Activated CD4-positive, alpha-beta T cell treated with anti-CD3 and anti-CD28 coated beads, Interleukin-2, amount 50 U/mL, for 1 hour (primary cell): ENCODE measurements around the gene DNAJC7.
"Not testable (repeated sequence)": the region's sequence is repeated elsewhere in the genome, so short reads cannot be mapped to it uniquely, and the experiment has no call there.

Experiments used
- DNase-seq: peaks from one replicate; pipeline ENCODE4 v3.0.0-alpha.2; 2020

Gene DNAJC7

GRCh38 chr17:42039794-42040763 is 22.8 kb upstream of the DNAJC7 start:
- DNase-seq, result no peak

GRCh38 chr17:42038221-42038973 is 21.2 kb upstream of the DNAJC7 start:
- DNase-seq, result no peak

- no peak for DNase-seq
Measured at GRCh38 chr17:42034059-42034458, 16.8 kb upstream of the DNAJC7 start.

DNA sequence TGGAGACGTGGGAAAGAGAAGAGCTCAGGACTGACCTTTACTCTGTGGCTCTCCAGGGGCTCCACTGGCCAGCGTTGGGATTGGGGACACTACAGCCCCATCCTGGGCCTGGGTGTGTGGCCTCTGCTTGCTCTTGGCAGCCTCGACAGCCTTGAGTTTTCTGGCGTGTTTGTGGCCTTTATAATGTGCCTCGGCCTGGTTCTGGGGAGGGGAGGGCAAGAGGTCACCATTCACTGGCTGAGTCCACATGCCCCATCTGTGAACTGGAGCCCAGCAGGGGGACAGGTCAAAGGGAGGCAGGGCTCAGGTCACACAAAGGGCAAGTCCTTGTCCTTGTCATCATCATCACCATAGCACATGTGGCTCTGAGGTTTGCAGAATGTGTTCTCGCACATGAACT is 14.3 kb upstream of the DNAJC7 start:
- no peak for DNase-seq

- DNase-seq, result no peak
Measured at GRCh38 chr17:42028791-42029127, 11.5 kb upstream of the DNAJC7 start.

- no peak for DNase-seq
Measured at GRCh38 chr17:42027961-42028790, 10.9 kb upstream of the DNAJC7 start.

- no peak for DNase-seq
Measured at GRCh38 chr17:42027590-42027889, 10.3 kb upstream of the DNAJC7 start.

DNA sequence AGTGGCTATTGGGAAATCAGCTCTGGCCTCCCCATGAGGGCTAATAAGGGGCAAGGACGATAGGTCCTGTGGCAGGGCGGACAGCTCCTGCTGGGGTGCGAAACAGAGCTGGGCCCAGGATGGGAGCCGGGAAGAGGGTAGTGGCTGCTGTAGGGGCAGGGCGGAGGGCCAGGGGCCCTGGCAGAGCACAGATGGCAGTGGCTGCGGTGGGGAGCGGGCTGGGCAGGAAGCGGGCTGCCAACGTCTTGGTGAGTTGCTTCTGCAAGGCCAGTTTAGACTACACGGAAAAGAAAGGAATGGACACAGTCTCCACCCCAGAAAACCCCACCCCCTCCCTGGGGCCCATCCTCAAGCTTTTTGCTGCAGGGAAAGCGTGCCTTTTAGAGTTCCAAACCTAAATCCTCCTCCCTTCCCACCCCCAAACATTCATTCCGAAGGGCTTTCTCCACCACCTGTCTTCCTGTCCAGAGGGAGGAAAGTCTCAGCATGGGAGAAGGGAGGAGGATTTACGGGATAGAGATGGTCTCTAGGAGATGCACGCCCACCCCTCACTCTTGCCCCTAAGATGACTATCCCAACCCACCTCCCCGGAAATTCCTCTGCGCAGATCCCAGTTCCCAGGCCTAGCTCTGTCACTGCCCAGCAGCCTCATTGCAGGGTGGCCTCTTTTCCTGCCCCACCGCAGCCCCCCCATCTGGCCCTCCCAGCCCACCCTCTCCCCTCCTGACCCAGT is 9.8 kb upstream of the DNAJC7 start:
- no peak for DNase-seq

DNA sequence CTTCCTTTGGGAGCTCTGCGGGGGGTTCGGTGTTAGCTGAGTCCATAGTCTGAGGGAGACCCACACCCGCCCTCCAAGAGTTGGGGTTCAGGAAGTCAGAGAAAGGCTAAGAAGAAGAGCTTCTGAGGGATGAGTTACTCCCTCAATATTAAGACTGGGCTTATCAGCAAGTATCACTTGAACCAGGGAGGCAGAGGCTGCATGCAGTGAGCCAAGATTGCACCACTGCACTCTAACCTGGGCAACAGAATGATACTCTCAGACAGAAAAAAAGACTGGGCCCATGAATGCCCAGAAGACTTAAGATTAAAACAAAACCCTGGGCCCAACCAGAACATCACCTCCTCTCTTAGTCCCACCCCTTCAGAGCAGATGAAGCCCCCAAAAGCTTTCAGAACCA is 8.7 kb upstream of the DNAJC7 start:
- DNase-seq, result no peak

GRCh38 chr17:42025191-42025579 is 7.9 kb upstream of the DNAJC7 start:
- no peak for DNase-seq

DNA sequence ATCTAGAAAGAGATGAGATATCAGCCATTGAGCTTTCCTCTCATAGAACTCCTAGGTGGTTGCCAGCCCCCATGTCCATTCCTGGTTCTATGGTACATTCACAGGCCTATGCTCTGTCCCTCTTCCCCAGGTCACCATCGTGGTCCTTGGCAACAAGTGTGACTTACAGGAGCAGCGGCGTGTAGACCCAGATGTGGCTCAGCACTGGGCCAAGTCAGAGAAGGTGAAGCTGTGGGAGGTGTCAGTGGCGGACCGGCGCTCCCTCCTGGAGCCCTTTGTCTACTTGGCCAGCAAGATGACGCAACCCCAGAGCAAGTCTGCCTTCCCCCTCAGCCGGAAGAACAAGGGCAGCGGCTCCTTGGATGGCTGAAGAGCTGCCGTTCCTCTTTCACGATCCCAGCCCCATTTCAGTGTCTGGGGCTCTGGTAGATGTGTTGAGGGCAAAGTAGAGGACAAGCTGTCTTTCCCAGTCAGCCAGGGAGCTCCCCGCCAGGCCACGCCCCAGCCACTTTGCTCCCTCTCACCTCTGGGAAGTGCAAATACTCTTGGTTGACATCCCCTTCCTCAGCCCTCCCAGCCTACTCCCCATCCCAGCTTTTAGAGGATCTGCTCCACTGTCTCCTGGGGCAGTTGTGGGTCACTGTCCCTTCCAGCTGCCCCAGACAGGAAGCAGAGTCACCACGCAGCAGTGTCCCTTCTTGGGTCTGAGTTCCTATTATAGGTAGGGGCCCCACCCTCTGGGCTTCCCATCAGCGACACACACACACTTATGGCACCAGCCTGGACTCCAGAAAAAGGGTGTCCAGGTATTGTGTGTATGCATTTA is 6.5 kb upstream of the DNAJC7 start:
- no peak for DNase-seq

- not testable (repeated sequence) for DNase-seq
Measured at GRCh38 chr17:42020845-42021244, 3.6 kb upstream of the DNAJC7 start.

GRCh38 chr17:42019509-42020404 is 2.5 kb upstream of the DNAJC7 start, which contains the start of gene NKIRAS2:
TSS of gene NKIRAS2 (plus strand) at chr17:42020090. CDS start at chr17:42021578, 1,488 bp downstream.
- DNase-seq, result peak; percentile 92

GRCh38 chr17:42018988-42019387 is 1.7 kb upstream of the DNAJC7 start:
- no peak for DNase-seq

- no peak for DNase-seq
Measured at GRCh38 chr17:42018339-42018738, 1.1 kb upstream of the DNAJC7 start.

DNA sequence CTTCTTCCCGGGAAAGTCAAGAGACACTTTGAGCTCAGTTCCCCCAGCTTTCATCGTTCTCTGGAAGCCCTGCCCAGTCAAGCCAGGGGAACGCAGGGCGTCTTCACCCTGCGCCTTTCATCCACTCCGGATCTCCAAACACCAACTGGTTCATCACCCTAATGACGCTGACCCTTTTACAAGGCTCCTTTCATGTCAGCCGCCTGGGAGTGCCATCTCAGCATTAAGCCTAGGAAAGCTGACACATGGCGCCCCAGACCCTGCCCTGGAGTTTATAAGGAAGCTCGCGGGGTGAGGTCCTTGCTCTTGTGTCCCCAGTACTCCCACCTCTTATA is 594 bp upstream of the DNAJC7 start:
- DNase-seq, result no peak

DNA sequence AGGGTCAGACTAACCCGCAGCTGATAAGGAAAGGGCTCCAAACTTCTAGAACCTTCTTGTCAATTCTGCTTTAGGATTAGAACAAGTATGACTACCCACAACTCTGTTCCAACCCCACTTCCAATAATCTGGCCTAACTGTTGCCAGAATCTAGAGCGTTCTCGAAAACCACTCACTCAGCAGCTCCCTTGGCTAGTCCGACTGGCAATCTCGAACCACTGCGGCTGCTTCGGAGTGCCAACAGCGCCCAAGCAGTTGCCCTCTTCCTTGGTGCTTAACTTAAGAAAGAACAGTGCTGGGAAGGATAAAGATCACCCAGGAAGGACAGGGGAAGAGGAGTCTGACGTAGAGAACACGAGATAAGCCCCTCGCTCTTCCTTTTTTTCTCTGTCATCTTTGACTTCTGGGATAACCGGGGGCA is 818 bp downstream of the DNAJC7 start:
- DNase-seq, result peak; percentile 13

DNA sequence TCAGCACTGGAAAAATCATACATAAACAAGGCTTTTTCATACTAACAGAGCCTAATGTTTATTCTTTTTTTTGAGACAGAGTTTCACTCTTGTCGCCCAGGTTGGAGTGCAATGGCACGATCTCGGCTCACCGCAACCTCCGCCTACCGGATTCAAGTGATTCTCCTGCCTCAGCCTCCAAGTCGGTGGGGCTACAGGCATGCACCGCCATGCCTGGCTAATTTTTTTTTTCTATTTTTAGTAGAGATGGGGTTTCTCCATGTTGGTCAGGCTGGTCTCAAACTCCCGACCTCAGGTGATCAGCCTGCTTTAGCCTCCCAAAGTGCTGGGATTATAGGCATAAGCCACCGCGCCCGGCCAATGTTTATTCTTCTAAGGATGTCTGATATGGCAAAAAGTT is 3.5 kb downstream of the DNAJC7 start:
- DNase-seq, result not testable (repeated sequence)

DNA sequence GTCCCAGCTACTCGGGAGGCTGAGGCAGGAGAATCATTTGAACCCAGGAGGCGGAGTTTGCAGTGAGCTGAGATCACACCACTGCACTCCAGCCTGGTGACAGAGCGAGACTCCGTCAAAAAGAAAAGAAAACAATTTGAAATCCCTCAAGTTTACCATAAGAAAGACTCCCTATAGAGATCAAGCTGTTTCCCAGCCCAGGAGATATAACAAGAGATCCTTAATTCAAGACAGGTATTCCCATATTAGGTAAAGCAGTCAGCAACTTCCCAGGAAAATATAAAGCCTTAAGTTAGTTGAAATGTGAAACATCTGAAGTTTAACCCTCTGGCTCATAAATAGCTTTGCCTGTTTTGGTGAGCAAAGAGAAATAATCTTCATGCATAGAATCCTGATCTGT is 4.9 kb downstream of the DNAJC7 start:
- not testable (repeated sequence) for DNase-seq

DNA sequence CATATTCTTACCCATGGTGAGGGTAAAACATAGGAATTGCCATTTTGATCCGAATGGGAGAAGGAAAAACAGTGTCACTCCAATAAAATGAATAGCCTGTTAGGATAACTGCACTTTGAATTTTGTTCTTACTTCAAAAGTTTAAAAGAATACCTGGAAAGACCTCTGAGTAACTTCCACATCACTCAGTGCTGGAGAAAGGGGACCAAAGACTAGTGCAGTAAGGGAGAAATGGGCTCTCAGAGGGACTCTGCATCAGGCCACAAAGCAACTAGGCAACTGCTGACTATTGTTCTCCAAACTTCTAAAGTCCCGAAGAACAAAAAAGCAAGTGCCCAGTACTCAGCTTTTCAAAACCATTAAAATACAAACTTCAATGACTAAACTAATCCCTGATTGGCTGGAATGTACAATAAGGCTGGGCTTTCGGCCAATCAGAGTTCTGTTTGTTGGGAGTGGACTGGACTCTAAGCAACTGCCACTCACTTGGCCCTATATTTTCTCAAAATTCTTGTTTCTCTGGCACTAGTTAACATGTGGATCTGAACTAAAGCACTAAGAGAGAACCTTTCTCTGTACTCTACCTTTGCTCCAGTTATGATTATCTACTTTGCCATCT is 6.2 kb downstream of the DNAJC7 start:
- DNase-seq, result no peak
